CD4-positive, alpha-beta T cell treated with Interleukin-21 for 1 hour (primary cell): Measurements from ENCODE around the gene NODAL.

Experiments
- DNase-seq: peaks from one replicate; pipeline ENCODE4 v3.0.0-alpha.2; 2020

NODAL gene

DNA sequence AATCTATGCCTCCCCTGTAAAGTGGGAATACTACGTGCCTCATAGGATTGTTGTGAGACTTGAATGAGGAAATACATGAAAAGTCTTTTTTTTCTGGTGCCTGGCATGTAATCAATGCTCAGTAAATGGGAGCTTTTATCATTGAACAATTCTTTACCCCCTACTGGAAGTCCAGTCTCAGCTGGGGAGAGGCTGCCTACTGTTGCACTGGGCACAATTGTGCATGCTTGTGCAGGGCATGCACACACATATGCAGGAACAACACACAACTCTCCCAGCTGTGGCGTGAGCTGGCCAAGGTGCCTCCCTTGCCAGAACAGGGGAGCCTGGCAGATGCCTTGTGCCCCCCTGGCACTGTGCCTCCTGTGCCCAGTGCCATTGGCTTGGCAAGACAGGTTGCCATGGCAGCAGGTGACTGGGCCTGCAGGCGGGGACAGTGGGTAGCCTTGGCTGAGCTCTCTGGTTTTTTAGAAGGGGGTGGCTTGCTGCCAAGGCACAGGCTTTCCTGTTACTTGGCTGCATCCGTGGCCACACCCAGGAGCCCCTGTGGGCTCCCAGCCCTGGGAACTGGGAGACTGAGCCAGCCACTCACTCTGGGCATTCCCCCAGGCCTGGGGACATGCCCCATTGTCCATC, 21.0 kb upstream of the NODAL start:
- DNase-seq: no peak

DNA sequence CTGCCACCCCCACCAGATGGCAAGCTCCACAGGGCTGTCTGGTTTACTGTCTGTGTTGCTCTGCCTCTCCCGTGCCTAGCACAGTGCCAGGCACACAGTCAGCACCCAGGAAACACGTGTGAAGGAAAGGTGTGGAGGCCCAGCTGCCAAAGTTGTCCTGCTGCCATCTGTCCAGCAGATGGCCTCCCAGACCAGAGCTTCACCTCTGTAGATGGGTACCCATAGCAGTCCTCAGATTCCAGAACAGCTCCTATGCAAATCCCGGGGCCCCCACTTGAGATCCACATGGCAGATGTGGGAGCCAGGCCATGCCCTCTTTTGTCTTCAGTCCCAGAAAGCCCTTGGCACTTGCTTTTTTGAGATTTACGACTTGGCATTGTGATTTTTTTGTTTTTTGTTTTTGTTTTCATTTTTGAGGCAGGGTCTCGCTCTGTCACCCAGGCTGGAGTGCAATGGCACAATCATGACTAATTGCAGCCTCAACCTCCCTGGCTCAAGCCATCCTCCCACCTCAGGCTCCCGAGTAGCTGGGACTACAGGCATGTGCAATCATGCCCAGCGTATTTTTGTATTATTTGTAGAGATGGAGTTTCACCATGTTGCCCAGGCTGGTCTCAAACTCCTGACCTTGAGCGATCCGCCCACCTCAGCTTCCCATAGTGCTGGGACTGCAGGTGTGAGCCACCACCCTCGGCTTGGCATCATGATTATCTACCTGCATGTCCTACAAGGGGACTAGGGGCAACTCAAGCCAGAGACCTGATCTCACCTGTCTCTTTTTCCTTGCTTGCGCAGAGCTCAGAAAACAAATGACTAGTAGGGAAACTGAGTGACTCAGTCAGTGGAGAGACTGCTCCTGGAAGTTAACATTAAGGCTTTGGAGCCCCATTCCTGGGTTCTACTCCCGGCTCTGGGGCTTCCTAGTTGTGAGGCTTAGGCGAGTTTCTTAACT, 20.2 kb upstream of the NODAL start:
- peak; percentile 48 for DNase-seq

DNA sequence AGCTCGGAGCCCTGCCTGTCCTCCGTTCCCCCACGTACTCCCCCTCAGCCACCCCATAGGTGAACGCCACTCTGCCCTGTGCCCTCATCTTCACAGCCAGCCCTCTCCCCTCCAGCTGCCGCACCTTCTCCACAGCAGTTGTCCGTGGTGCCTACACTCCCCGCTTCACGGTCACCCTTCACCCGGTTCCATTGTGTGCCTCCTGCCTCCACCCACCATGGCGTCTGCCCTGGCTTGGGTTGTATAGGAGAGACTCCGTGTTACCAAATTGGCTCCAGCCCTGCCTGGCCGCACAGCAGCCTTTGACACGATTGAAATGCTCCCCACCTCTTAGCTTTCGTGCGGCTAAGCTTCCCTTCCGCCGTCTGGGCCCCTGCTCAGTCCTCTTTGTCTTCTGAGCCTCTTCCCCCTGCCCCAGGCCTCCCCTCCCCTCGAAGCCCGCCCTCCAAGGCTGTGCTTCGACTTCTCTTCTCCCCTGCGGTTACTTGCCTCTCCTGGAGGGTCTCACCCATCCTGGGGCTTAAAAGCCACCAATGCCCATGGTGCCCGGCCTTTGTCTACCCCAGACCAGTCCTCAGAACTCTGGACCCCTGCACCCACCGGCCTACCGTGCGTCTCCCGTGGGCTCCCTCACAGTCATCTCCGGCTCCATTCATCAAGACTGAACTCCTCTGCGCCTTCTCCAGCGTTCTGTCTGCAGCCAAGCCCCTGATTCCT, 18.5 kb upstream of the NODAL start:
- no peak for DNase-seq

DNA sequence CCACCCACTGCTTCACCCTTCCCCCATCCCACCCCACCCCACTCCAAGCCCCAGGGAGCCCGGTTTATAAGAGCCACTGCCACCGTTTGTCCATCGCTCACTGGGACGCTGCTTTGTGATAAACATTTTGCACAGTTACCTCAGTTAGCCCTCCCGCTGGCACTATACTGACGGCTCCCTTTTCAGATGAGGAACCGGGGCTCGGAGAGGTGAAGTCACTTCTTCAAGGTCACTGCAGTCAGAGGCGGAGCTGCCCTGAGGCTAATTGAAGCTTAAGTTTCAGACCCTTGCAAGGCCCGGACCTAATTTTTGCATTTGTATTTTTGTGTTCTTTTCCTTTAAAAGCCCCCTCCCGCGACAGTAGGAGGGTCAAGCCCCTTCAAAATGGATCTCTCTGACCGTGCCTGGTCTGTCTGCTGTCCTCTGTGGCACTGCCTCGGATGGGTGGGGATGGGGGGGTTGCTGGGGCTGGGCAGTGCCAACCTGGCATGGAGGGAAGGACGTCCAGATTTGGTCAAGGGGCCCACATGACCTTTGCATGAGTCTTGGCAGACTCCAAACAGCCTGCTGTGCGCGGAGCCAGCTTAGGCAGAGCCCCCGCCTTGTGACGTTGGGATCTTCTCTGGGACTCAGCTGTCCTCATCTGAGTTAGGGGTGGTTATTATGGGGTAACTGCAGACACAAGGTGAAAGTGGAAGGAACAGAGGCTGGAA, 17.7 kb upstream of the NODAL start:
- no peak for DNase-seq

GRCh38 chr10:70458329-70459060, 17.0 kb upstream of the NODAL start:
- DNase-seq: no peak

- DNase-seq: no peak
Observed at GRCh38 chr10:70457759-70458305, 16.4 kb upstream of the NODAL start.

DNA sequence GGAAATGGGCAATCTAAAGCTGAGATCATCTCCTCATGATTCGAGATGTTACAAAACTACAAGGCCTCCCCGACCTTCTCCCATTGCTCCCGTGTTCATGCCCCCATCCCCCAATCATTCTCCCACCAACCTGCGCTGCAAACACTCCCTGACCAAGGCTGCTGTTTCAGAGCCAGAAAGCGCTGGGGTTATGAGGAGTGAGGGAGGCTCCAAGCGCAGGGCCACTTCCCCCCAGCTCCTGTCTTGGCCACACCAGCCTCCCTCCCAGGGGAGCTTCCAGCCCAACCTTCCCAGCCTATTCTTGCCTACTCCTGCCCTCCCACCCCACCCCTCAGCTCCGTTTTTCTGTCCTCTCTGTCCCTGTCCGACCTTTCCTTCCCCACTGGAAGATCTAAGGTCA, 14.7 kb upstream of the NODAL start:
- no peak for DNase-seq

DNA sequence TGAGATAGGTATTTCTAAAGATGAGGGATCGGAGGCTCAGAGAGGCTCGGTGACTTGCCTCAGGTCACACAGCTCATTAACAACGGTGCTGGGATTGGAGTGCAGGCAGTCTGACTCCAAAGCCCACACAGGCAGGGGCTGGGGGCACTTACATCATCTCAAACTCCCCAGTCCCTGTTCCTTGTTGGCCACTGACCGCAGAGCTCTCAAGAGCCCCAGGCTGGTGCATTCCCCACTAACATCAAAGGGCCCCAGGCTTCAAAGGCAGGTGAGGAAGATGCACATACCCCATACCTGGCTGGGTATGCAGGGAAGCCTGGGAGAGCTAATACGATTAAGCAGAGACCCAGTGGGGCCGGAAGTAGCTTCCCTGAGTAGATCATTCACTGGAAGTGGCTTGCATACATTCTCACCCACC, 13.7 kb upstream of the NODAL start:
- DNase-seq: no peak

GRCh38 chr10:70448236-70448635, 6.8 kb upstream of the NODAL start:
- DNase-seq: no peak

- DNase-seq: no peak
Observed at GRCh38 chr10:70445718-70446657, 4.5 kb upstream of the NODAL start.

DNA sequence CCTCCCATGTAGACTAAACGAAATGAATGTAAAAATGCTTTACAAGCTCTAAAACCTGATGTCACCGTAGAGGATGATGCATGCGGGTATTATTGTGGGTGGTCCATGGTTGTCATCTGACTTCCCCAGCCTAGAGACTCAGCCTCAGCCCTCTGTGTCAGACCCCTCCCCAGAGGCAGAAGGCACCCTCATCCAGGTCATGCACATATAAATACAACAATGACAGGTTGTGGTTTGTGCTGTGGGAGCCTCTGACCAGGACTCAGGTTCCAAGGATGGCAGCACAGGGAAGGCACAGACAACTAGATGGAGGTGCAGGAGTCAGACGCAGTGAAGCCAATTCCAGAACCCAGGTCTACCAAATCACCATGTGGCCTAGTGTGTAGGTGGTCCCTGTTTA, 3.3 kb upstream of the NODAL start:
- no peak for DNase-seq

DNA sequence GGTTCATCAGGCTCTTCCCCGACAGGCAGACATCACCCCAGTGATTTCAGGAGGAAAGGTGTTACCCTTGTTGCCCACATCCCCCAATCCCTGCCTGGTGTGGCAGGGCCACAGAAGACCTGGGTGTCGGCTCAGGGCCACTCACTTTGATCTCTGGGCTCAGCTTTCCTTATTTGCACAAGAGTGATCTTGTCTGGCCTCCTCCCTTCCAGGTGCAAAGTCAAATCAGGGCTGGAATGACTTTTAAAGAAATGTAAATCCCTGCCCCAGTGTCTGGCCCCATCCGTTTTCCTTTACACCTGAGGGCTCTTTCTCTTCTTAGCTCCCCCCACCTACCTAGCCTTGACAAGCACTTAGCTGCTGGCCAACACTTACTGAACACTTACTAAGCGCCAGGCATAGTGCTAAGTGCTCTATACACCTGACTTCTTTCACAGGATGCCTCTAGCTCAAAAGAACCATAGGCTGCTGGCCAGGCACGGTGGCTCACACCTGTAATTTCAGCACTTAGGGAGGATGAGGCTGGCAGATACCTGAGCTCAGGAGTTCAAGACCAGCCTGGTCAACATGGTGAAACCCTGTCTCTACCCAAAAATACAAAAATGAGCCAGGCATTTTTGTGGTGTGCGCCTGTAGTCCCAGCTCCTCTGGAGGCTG, 979 bp upstream of the NODAL start:
- DNase-seq: no peak

DNA sequence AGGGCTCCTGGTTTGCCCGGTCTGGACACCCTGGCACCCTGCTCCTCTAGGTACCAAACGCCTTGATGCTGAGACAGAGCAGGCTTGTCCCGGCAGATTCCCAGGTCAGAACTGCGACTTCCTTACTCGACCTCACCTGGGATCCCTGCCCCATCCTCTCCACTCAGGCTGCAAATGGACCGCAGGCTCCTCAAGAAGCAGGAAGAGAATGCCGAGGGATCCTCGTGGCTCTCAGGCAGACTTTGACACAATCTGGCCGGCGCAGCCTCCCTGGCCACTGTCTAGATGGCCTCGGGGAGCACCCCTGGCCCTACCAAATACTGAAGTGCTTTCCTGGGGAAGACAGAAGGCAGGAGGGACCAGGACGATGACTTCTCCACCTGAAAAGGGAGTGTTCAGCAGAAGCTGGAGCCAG, 421 bp upstream of the NODAL start:
- no peak for DNase-seq

DNA sequence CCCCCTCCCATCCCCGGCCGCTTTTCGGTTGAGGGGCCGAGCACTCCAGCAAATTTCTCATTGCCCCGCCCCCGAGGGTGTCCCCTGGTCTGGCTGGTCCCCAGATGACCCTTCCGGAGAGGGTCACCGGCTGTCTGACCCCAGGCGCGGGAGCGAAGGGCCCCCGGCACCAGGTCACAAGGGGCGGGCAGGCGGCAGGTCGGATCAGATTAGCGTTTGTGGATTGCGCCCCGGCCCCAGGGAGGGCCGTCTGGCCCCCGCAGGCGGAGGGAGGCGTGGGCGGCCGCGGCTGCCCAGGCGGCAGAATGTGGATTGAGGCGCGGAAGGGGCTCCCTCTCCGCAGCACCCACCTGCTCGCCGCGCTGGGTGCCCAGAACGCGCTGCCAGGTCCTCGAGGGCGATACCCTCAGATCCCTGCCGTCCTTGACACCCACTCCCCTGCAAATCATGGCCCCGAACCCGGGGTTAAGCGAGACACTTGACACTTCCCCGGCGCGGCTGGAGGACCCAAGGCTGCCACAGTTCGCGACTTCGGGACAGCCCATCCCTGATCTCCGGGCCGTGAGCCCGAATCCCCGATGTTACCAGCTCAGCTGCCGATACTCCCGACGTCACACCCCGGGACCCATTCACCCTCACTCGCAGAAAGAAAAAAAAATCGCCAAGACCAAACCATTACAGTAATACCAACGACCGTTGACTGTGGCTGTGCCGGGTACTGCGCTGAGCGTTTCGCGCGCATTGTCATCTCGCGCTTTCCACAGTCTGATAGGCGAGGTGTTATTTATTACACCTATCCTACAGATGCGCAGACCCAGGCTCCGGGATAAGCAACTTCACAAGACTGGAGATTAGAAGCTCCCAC, 953 bp downstream of the NODAL start:
- no peak for DNase-seq

- DNase-seq: no peak
Observed at GRCh38 chr10:70437721-70438120, 3.8 kb downstream of the NODAL start.

- DNase-seq: no peak
Observed at GRCh38 chr10:70435241-70436085, 6.0 kb downstream of the NODAL start.

DNA sequence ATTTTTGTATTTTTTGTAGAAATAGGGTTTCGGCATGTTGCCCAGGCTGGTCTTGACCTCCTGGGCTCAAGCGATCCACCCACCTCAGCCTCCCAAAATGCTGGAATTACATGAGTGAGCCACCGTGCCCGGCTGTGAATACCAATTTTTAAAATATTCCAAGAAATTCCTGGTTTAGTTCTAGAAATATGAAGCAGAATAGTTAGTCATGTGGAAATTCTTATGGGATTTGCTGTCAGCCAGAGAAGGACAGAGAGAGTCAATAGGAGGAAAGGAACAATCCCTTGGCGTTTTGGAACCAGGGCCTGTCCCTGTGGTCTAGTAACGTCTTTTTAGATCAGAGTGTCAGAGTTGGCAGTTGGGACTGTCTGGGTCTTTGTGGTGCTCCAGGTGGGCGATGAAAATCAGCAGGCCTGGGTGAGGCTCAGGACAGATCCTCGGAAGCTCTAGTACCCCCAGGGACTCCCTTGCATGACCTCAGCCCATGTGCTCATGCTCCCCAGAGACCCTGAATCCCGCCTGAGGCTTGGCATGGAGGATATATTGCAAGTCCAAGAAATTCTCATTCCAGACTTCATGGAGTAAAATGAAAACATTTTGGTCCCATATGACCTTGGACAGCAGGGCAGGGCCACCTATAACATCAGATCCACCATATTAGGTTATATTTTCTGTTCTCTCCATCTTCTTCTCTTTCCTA, 7.8 kb downstream of the NODAL start:
- DNase-seq: no peak
